Measurements from ENCODE around the gene ZNF618. TPM values are rescaled to one million over a fixed set of nuclear protein-coding genes. Genes with fewer than 3 reads are reported as not detected.

ZNF618 gene
- 14.5 and 23.8 TPM in 2 replicates for total RNA-seq

DNA sequence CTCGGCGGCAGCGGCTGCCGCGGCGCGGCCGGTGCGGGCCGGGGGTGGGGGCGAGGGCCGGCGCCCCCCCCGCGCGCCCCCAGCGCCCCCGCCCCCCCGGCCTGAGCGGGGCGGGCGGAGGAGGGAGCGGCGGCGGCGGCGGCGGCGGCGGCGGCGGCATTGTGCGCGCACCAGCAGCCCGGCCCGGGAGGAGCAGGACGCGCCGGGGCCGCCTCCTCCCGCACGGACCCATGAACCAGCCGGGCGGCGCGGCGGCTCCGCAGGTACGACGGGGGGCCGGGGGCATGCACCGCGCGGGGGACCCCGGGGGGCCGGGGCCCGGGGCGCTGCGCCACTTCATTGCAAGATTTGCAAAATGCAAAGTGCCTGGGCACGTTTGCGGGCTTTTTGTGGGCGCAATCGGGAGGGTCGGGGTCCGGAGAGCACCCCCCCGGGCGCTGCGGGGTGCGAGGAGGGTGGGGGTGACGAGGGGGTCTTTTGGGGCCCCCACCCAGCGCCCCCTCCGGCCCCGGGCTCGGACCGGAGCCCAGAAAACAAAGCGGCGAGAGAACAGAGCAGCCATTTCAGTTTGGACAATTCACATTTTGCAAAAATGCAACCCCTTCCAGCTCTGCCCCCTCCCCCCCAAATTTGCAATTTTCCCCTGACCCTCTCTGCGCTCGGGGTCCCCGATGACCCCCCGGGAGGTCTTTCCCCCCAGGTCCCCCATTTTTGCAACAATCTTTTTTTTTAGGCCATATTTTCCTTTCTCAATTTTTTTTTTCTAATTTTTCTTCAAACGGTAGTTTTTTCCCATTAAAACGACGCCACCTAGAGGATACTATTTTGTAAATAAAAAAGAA, at the start of gene ZNF618:
Gene ZNF618 (plus strand): TSS at position 159 of the 842 bp plus-strand sequence. CDS start 72 bp downstream, at position 231.

GRCh38 chr9:114078021-114078780, 202.1 kb downstream of the ZNF618 start, which contains the start of gene AMBP:
AMBP (minus strand) TSS chr9:114078300; CDS start chr9:114078209, 91 bp downstream.

DNA sequence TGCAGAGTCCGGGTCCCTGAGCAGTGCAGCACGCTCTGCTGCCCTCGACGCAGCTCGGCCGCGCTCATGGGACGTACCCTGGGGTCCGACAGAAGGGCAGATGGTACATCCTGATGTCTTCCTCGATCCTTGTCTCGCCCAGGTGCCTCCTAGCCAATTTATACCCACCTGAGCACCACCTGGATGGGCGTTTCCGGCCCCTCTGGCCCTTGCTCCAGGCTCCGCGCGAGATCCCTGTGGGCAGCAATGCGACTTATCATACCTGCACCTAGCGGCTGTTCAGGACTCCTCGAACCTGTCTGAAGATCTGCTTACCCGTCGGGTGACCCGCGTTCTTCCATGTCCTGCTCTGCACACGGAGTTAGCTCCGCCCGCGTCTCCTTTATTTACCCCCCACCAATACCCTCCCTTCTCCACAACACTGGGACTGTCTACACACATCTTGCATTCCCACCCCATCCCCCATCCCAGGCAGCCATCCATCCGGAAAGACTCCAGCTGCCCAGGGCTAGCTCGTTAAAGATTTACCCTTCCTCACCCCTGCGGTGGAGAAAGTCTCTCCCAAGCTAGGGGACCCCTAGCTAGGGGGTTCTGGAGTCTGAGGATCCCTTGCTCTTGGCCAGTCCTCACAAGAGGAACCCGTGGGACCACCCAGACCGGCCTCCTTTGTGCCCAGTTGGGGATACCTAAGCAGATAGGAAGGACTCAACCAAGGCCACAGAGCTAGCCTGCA, 223.0 kb downstream of the ZNF618 start, which contains the start of gene KIF12:
Gene KIF12 (minus strand): TSS at position 357 of the 733 bp plus-strand sequence. CDS start 16 bp downstream, at position 341.

Other genes starting within 250 kb of the ZNF618 start
- not detected in 2 replicates for gene AMBP, start 202.0 kb downstream of the ZNF618 start, total RNA-seq
- 8.3 and 67.3 TPM in 2 replicates for gene KIF12, start 223.0 kb downstream of the ZNF618 start, total RNA-seq

Data from mesangial cell (primary cell).